CD4-positive, alpha-beta T cell (primary cell): ENCODE data around the gene GEMIN7. TPM values are rescaled to one million over a fixed set of nuclear protein-coding genes. Genes with fewer than 3 reads are reported as not detected.

Experiments
- ATAC-seq: fragments of 200-7000 bp; cut with Tn5 transposase; one replicate; pipeline ENCODE4 v1.10.0; 2022; ENCODE audit warnings: mild to moderate bottlenecking; ENCODE audit not compliant: poor library complexity
- CTCF ChIA-PET: fragments of 350-600 bp; sonication (Branson Sonifier 250); formaldehyde crosslinking; loops from one replicate; lab custom pipeline; 2021; ENCODE audit warnings: antibody characterized with exemption, inconsistent platforms; lab: Charles Lee
- POLR2A ChIA-PET: fragments of 350-600 bp; sonication (Branson Sonifier 250); formaldehyde crosslinking; loops from one replicate; lab custom pipeline; 2021; ENCODE audit warnings: antibody characterized with exemption, inconsistent platforms; lab: Charles Lee
- DNase-seq, 14 experiments: peaks; one replicate each; pipeline ENCODE4 v3.0.0-alpha.2; 2013 to 2020; ENCODE audit warnings: mixed read lengths in 2 of 14
- H3K27ac ChIP-seq, 2 donors: one replicate each; pipeline versions ENCODE4 v1.5.1 to v1.7.0; 2013; ENCODE audit warnings: low read length in 2 of 2, low read depth in 1 of 2, mild to moderate bottlenecking in 1 of 2
- H3K27me3 ChIP-seq, 2 experiments: 1 replicate in 1 of 2; 2 replicates in 1 of 2; pipeline versions ENCODE4 v1.6.1 to v1.7.0; 2013; ENCODE audit warnings: low read length in 2 of 2, control low read depth in 1 of 2, mild to moderate bottlenecking in 1 of 2, moderate library complexity in 1 of 2; ENCODE audit not compliant: insufficient read depth in 2 of 2, control insufficient read depth in 1 of 2
- H3K36me3 ChIP-seq: one replicate; pipeline ENCODE4 v1.6.1; 2013; ENCODE audit warnings: low read length, control low read depth; ENCODE audit not compliant: insufficient read depth
- H3K4me1 ChIP-seq: one replicate; pipeline ENCODE4 v1.6.1; 2013; ENCODE audit warnings: low read length, control low read depth; ENCODE audit not compliant: insufficient read depth
- H3K4me3 ChIP-seq: one replicate; pipeline ENCODE4 v1.5.1; 2013; ENCODE audit warnings: mild to moderate bottlenecking, low read length, moderate library complexity
- H3K9me3 ChIP-seq, 2 experiments: 1 replicate in 1 of 2; 2 replicates in 1 of 2; pipeline versions ENCODE4 v1.6.1 to v1.7.0; 2013; ENCODE audit warnings: low read length in 2 of 2, mild to moderate bottlenecking in 2 of 2, control low read depth in 1 of 2, moderate library complexity in 1 of 2; ENCODE audit not compliant: control insufficient read depth in 1 of 2, insufficient read depth in 1 of 2
- H3K27ac Mint-ChIP-seq: one replicate; pipeline ENCODE4 v1.8.0; 2020; ENCODE audit warnings: mixed read lengths
- H3K27me3 Mint-ChIP-seq: one replicate; pipeline ENCODE4 v1.8.0; 2021; ENCODE audit warnings: mixed read lengths
- H3K36me3 Mint-ChIP-seq: one replicate; pipeline ENCODE4 v1.8.0; 2021; ENCODE audit warnings: low read depth, mixed read lengths
- H3K4me1 Mint-ChIP-seq: one replicate; pipeline ENCODE4 v1.8.0; 2021; ENCODE audit warnings: low read depth, mixed read lengths
- H3K4me3 Mint-ChIP-seq: one replicate; pipeline ENCODE4 v1.8.0; 2020; ENCODE audit warnings: mild to moderate bottlenecking, mixed read lengths
- H3K9me3 Mint-ChIP-seq: one replicate; pipeline ENCODE4 v1.8.0; 2020; ENCODE audit warnings: mixed read lengths
- intact Hi-C, 2 experiments: fragments of 100-400 bp; cut with DNase I in 1 of 2; cut with micrococcal nuclease in 1 of 2; formaldehyde crosslinking; loops; one replicate each; pipeline versions ENCODE4 v1.15.1 to v1.9.0; 2023 to 2025; cut with DNase I, micrococcal nuclease
- total RNA-seq, 174 experiments: library from RNA in 2 of 174; stranded (reverse) in 2 of 174; gene quantifications; one replicate each; pipeline ENCODE4 v1.2.3 and lab custom pipeline; 2021 to 2026
- TF ChIP-seq, protein P1 (sequence below): fragments of 200-600 bp; IDR thresholded peaks from one replicate; pipeline ENCODE4 v1.8.0; 2022; ENCODE audit warnings: antibody characterized with exemption, mild to moderate bottlenecking

Gene GEMIN7
- total RNA-seq, 2 experiments from 2014 or later = 4.0 to 4.8 TPM

DNA sequence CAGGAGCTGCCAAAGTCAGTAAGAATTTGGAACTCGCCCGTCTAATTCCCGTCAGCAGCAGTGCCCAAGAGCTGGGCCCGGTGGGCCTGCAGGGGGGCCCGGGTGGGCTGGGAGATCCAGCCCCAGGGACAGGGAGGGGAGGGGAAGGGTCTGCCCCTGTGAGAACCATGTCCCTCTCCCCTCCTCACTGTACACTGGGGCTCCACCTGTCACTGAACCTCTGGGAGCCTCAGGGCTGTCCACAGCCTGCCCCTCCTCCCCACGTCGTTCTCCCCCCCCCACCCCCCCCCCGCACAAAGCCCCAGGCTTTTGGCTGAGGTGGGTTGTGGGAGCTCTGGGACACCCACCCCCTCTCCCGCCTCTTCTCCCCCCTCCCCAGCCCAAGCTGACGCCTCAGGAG is 11.0 kb upstream of the GEMIN7 start:
- ATAC-seq (no peak), DNase-seq (no peak)
- CTCF ChIA-PET = interaction anchor here (1.3 kb wide), 1 partner anchor 9 kb away, joined by 3 read pairs; no protein-coding TSS in a partner anchor
- POLR2A ChIA-PET = no interaction called here
- no peaks in the 10 kb centered on the region for H3K9me3 ChIP-seq
- Mint-ChIP-seq H3K27me3 (no peaks in the 10 kb centered on the region), H3K9me3 (no peaks in the 10 kb centered on the region), H3K4me3 (no peak overlapping the region), H3K27ac (no peak overlapping the region), H3K4me1 (no peaks in the 10 kb centered on the region), H3K36me3 (peaks cover 50% of the 10 kb centered on the region)
- no peaks in the 10 kb centered on the region for H3K27me3 ChIP-seq
- H3K27ac ChIP-seq = no peak overlapping the region
- TF ChIP-seq, protein P1, sequence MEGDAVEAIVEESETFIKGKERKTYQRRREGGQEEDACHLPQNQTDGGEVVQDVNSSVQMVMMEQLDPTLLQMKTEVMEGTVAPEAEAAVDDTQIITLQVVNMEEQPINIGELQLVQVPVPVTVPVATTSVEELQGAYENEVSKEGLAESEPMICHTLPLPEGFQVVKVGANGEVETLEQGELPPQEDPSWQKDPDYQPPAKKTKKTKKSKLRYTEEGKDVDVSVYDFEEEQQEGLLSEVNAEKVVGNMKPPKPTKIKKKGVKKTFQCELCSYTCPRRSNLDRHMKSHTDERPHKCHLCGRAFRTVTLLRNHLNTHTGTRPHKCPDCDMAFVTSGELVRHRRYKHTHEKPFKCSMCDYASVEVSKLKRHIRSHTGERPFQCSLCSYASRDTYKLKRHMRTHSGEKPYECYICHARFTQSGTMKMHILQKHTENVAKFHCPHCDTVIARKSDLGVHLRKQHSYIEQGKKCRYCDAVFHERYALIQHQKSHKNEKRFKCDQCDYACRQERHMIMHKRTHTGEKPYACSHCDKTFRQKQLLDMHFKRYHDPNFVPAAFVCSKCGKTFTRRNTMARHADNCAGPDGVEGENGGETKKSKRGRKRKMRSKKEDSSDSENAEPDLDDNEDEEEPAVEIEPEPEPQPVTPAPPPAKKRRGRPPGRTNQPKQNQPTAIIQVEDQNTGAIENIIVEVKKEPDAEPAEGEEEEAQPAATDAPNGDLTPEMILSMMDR = no peak
- peaks cover 69% of the 10 kb centered on the region for H3K36me3 ChIP-seq
- H3K4me3 ChIP-seq = no peak overlapping the region
- no peaks in the 10 kb centered on the region for H3K4me1 ChIP-seq
- intact Hi-C loops = no loop called here

DNA sequence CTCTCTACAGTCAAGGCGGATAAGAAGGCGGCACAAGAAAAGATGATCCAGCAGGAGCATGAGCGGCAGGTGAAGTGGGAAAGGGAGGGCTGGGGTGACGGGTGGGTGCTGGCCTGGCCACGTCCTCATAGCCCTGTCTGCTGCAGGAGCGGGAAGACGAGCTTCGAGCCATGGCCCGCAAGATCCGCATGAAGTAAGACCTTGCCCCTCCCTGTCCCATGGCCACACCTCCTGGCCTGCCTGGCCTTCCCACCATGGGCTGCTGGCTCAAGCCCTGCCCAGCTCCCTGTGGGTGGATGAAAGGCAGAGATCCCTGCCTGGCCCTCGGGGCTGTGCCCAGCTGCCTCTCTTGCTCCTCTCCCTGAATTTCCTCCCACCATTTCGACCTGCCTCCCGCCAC is 10.0 kb upstream of the GEMIN7 start:
- ATAC-seq = no peak
- H3K4me3 ChIP-seq = no peak overlapping the region
- TF ChIP-seq, protein P1 = no peak
- no peaks in the 10 kb centered on the region for H3K4me1 ChIP-seq
- H3K9me3 ChIP-seq = no peaks in the 10 kb centered on the region
- Mint-ChIP-seq H3K4me3 (no peak overlapping the region), H3K27ac (no peak overlapping the region), H3K27me3 (no peaks in the 10 kb centered on the region), H3K36me3 (peaks cover 44% of the 10 kb centered on the region), H3K4me1 (no peaks in the 10 kb centered on the region), H3K9me3 (no peaks in the 10 kb centered on the region)
- ChIA-PET POLR2A (no interaction called here), CTCF (interaction anchor here (1.3 kb wide), 1 partner anchor 10 kb away, joined by 3 read pairs; no protein-coding TSS in a partner anchor)
- peaks cover 62% of the 10 kb centered on the region for H3K36me3 ChIP-seq
- no peak overlapping the region for H3K27ac ChIP-seq
- intact Hi-C loops = no loop called here
- H3K27me3 ChIP-seq = no peaks in the 10 kb centered on the region
- no peak for DNase-seq

DNA sequence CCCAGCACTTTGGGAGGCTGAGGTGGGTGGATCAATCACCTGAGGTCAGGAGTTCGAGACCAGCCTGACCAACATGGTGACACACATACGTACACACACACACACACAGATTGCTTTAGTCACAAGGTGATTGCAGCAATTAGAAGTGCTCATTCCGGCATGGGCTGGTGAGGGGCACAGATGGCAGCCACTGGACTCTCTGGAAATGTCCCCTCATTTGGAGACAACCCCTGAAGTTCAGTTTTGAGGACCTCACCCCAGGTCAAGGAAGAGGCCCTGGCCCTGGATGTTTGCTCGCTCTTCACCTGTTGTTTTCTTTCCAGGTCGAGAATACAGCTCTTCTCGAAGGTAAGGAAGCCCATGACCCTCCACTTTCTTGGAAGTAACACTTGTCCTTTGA is 8.8 kb upstream of the GEMIN7 start:
- DNase-seq = no peak
- H3K4me3 Mint-ChIP-seq = no peak overlapping the region
- Histone ChIP-seq H3K27ac (no peak overlapping the region), H3K4me1 (peaks cover 4% of the 10 kb centered on the region), H3K27me3 (no peaks in the 10 kb centered on the region), H3K36me3 (peaks cover 56% of the 10 kb centered on the region), H3K4me3 (no peak overlapping the region), H3K9me3 (no peaks in the 10 kb centered on the region)
- ChIA-PET CTCF (no interaction called here), POLR2A (no interaction called here)
- no peak for ATAC-seq
- peaks cover 40% of the 10 kb centered on the region for H3K36me3 Mint-ChIP-seq
- TF ChIP-seq, protein P1 = no peak
- intact Hi-C loops = no loop called here
- H3K27ac Mint-ChIP-seq = no peak overlapping the region
- no peaks in the 10 kb centered on the region for H3K9me3 Mint-ChIP-seq
- H3K27me3 Mint-ChIP-seq = no peaks in the 10 kb centered on the region
- no peaks in the 10 kb centered on the region for H3K4me1 Mint-ChIP-seq
